Measurements from ENCODE around the gene FAM72C.
"Not testable (repeated sequence)": the region's sequence is repeated elsewhere in the genome, so short reads cannot be mapped to it uniquely, and the experiment has no call there.

The FAM72C gene

GRCh38 chr1:143971924-143972700 lies at the start of gene FAM72C:
TSS of gene FAM72C (minus strand) at chr1:143971986. CDS start at chr1:143971141, 845 bp downstream.
- DNase-seq, result not testable (repeated sequence)

- DNase-seq, result not testable (repeated sequence)
Measured at GRCh38 chr1:144020001-144020738, 48.4 kb upstream of the FAM72C start.

GRCh38 chr1:144019101-144019500 lies 47.3 kb upstream of the FAM72C start:
- not testable (repeated sequence) for DNase-seq

GRCh38 chr1:144015180-144015966 lies 43.6 kb upstream of the FAM72C start:
- DNase-seq, result not testable (repeated sequence)

- not testable (repeated sequence) for DNase-seq
Measured at GRCh38 chr1:144014528-144014927, 42.7 kb upstream of the FAM72C start.

GRCh38 chr1:144014121-144014520 lies 42.3 kb upstream of the FAM72C start:
- DNase-seq, result not testable (repeated sequence)

GRCh38 chr1:144012168-144012733 lies 40.5 kb upstream of the FAM72C start:
- DNase-seq, result not testable (repeated sequence)

- not testable (repeated sequence) for DNase-seq
Measured at GRCh38 chr1:144009410-144009809, 37.6 kb upstream of the FAM72C start.

GRCh38 chr1:144004259-144004658 lies 32.5 kb upstream of the FAM72C start:
- not testable (repeated sequence) for DNase-seq

- DNase-seq, result not testable (repeated sequence)
Measured at GRCh38 chr1:144003306-144004029, 31.7 kb upstream of the FAM72C start.

GRCh38 chr1:144002141-144002881 lies 30.5 kb upstream of the FAM72C start:
- not testable (repeated sequence) for DNase-seq

- DNase-seq, result not testable (repeated sequence)
Measured at GRCh38 chr1:144001077-144001476, 29.3 kb upstream of the FAM72C start.

- DNase-seq, result not testable (repeated sequence)
Measured at GRCh38 chr1:143996020-143996419, 24.2 kb upstream of the FAM72C start.

GRCh38 chr1:143993301-143993907 lies 21.6 kb upstream of the FAM72C start:
- DNase-seq, result not testable (repeated sequence)

GRCh38 chr1:143990699-143991098 lies 18.9 kb upstream of the FAM72C start:
- DNase-seq, result not testable (repeated sequence)

- not testable (repeated sequence) for DNase-seq
Measured at GRCh38 chr1:143989719-143990118, 17.9 kb upstream of the FAM72C start.

- DNase-seq, result not testable (repeated sequence)
Measured at GRCh38 chr1:143989427-143989712, 17.6 kb upstream of the FAM72C start.

- DNase-seq, result not testable (repeated sequence)
Measured at GRCh38 chr1:143988602-143989426, 17.0 kb upstream of the FAM72C start.

- not testable (repeated sequence) for DNase-seq
Measured at GRCh38 chr1:143987868-143988267, 16.1 kb upstream of the FAM72C start.

Measured in activated naive CD4-positive, alpha-beta T cell (primary cell).